Aortic smooth muscle cell (primary cell): ENCODE data around the gene EEF2KMT. TPM values are rescaled to one million over a fixed set of nuclear protein-coding genes. Genes with fewer than 3 reads are reported as not detected.

Experiments
- total RNA-seq: library from RNA; depleted of rRNA; stranded (reverse); fragments of >200 nt; gene quantifications from 2 replicates; pipeline ENCODE4 v1.2.3, GENCODE V29; 2014

The EEF2KMT gene, protein sequence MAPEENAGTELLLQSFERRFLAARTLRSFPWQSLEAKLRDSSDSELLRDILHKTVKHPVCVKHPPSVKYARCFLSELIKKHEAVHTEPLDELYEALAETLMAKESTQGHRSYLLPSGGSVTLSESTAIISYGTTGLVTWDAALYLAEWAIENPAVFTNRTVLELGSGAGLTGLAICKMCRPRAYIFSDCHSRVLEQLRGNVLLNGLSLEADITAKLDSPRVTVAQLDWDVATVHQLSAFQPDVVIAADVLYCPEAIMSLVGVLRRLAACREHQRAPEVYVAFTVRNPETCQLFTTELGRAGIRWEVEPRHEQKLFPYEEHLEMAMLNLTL
- total RNA-seq, result 7.5 and 9.8 TPM in 2 replicates

DNA sequence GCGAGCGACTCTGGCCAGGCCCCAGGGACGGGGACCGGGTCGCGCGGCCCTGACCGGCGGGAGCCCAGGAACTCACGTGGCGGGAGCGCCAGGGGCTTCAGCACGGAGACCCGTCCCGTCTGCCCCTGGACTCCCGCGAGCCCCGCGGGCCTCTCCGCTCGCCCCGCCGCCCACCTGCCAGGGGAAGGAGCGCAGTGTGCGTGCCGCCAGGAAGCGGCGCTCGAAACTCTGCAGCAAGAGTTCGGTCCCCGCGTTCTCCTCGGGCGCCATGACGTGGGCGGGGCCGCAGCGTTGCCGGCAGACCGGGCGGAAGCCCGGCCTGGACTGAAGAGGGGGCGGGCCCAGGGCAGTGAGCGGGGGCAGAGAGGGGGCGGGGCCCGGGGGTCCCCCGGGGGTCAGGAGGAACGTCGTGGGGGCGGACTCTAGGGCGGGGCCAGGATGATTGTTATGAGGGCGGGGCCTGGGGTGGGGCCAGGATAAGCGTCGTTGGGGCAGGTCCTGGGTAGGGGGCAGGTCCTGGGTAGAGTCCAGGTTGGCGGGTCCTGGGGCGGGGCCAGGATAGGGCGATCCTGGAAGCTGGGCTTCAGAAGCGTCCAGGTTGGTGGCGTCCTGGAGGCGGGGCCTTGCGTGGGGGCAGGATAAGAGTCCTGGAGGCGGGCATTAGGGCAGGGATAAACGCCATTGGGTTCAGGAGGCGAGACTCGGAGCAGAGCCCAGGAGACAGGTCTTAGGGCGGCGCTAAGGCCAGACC, at the start of gene EEF2KMT:
Gene EEF2KMT (minus strand): TSS at position 326 of the 751 bp plus-strand sequence. CDS start 56 bp downstream, at position 270.

DNA sequence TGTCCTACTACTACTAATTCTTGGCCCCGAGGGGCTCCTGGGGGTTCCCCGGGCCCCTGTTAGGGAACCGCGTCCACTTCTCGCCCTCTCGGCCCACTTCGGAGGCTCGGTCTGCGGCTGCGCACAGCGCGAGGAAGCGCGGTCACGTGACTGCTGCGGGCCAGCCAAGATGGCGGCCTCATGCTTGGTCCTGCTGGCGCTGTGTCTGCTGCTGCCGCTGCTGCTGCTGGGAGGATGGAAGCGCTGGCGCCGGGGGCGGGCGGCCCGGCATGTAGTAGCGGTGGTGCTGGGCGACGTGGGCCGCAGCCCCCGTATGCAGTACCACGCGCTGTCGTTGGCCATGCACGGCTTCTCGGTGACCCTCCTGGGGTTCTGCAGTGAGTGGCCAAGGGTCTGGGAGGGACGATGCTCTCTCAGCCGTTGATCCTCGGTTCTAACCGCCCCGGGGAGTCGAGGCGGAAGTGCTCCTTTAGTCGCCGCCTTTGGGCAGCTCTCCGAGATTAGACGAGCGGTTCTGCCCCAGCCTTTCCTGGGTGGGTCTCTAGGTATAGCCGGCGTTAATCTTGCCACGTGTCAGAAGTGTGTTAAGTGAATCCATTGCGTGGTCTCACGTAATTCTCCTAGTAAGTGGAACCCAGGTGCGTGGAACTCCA, 25.8 kb downstream of the EEF2KMT start, which contains the start of gene ALG1:
Gene ALG1 (plus strand): TSS at position 163 of the 653 bp plus-strand sequence. CDS start 7 bp downstream, at position 170.

DNA sequence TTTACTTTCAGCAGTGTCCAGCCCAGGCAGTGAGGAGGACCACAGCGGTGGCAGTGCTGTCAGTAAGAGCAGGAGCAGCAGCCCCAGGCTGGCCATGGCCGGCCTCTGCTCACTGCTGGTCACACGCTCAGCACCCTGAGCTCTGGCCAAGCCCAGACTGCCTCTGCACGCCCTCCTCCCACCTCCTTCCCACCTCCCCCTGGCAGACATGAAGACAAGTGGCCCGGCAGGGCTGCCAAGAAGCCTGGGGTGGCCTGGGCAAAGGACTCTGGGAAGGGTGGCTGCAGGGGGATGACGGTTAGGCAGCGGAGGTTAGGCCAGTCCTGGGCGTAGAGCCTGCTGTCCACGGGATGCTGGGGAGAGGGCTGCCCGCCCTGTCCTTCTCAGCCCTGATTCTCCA, 31.8 kb downstream of the EEF2KMT start, which contains the start of gene C16orf89:
Gene C16orf89 (minus strand): TSS at position 144 of the 400 bp plus-strand sequence. CDS start 48 bp downstream, at position 96.

Other genes with a start within 250 kb of the EEF2KMT start
- 12.2 and 15.2 TPM in 2 replicates for gene PPL, start 160.6 kb downstream of the EEF2KMT start, total RNA-seq
- gene SEC14L5, start 139.5 kb downstream of the EEF2KMT start, total RNA-seq, result 0.13 and 0.19 TPM in 2 replicates
- gene NAGPA, start 63.9 kb downstream of the EEF2KMT start, total RNA-seq, result 18.2 and 19.8 TPM in 2 replicates
- 0.92 and 1.4 TPM in 2 replicates for gene C16orf89, start 31.8 kb downstream of the EEF2KMT start, total RNA-seq
- gene ALG1, start 26.0 kb downstream of the EEF2KMT start, total RNA-seq, result 26.8 and 36.9 TPM in 2 replicates